Body of pancreas (tissue), 4 donors: ENCODE measurements around the gene ZNF407. TPM values are rescaled to one million over a fixed set of nuclear protein-coding genes. Genes with fewer than 3 reads are reported as not detected.
"Not testable (repeated sequence)": the region's sequence is repeated elsewhere in the genome, so short reads cannot be mapped to it uniquely, and the experiment has no call there.

ENCODE experiments used
- ATAC-seq: fragments of 150-250 bp; one replicate; pipeline ENCODE4 v1.9.1; 2016
- DNase-seq, 4 donors: peaks; one replicate each; pipeline ENCODE4 v3.0.0-alpha.2; 2019
- H3K27ac ChIP-seq, 4 donors: fragments of 200-600 bp; sonication (generic); 1 replicate in 3 of 4; 2 replicates in 1 of 4; pipeline versions ENCODE4 v1.5.1 to v1.6.1; 2016 to 2019; ENCODE audit warnings: mild to moderate bottlenecking in 1 of 4, mixed read lengths in 1 of 4, moderate library complexity in 1 of 4
- H3K27me3 ChIP-seq, 2 donors: fragments of 200-600 bp; sonication (generic); one replicate each; pipeline ENCODE4 v1.6.0; 2016; ENCODE audit warnings: mild to moderate bottlenecking in 1 of 2
- H3K36me3 ChIP-seq, 2 donors: fragments of 200-600 bp; sonication (generic); replicated peaks in 1 of 2; 2 replicates each; pipeline ENCODE4 v1.5.1; 2016; ENCODE audit warnings: low read depth in 2 of 2; ENCODE audit not compliant: insufficient read depth in 1 of 2
- H3K4me1 ChIP-seq: fragments of 200-600 bp; sonication (generic); one replicate; pipeline ENCODE4 v1.6.0; 2016
- H3K4me3 ChIP-seq, 2 donors: fragments of 200-600 bp; sonication (generic); 1 replicate in 1 of 2; 2 replicates in 1 of 2; pipeline ENCODE4 v1.5.1; 2016 to 2019
- H3K9me3 ChIP-seq, 3 donors: fragments of 200-600 bp; sonication (generic); 1 replicate in 2 of 3; 2 replicates in 1 of 3; pipeline ENCODE4 v1.5.1; 2016
- POLR2A ChIP-seq, 3 donors: fragments of 450-650 bp; IDR thresholded peaks; one replicate each; pipeline ENCODE4 v1.6.1; 2016; ENCODE audit warnings: antibody characterized with exemption in 3 of 3, mild to moderate bottlenecking in 2 of 3
- WGBS, 2 donors: methylation state at CpG; one replicate each; pipeline ENCODE4 v1.1.5; 2017; 5-methylcytosine and 5-hydroxymethylcytosine counted together
- intact Hi-C: fragments of 100-400 bp; cut with DNase I; formaldehyde crosslinking; loops from one replicate; pipeline ENCODE4 v1.15.1; 2023
- total RNA-seq, 2 donors: library from RNA; depleted of rRNA; stranded (reverse); fragments of >200 nt; gene quantifications; one replicate each; pipeline ENCODE4 v1.1.0, GENCODE V29; 2016
- TF ChIP-seq, protein P1 (sequence below), 7 experiments: fragments of 450-650 bp in 4 of 7; fragments of 200-600 bp in 3 of 7; sonication (generic) in 3 of 7; IDR thresholded peaks; one replicate each; pipeline ENCODE4 v1.5.1; 2016 to 2019; ENCODE audit warnings: antibody characterized with exemption in 7 of 7

Gene ZNF407
- total RNA-seq, 2 donors from 2014 or later: 14.3 to 19.1 TPM

DNA sequence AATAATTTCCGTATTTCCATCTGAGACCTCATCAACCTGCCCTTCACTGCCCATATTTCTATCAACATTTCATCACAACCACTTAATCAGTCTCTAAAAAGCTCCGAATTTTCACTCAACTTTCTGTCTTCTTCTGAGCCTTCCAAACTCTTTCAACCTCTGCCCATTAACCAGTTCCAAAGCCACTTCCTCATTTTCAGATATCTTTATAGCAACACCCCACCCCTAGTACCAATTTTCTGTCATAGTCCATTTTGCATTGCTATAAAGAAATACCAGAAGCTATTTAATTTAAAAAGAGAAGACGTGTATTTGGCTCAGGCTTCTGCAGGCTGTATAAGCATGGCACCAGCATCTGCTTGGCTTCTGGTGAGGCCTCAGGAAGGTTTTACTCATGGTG lies 504.2 kb downstream of the ZNF407 start:
- Histone ChIP-seq H3K27me3 (no peaks in the 10 kb centered on the region), H3K4me3 (no peak overlapping the region), H3K27ac (no peak overlapping the region), H3K9me3 (peaks cover 0 to 14% (median 0%) of the 10 kb centered on the region in 3 donors), H3K36me3 (no peaks in the 10 kb centered on the region), H3K4me1 (no peaks in the 10 kb centered on the region)
- ATAC-seq (no peak), DNase-seq (no peak)
- 60 to 71% methylated on average over 3 of the region's 3 CpGs for WGBS, 2 donors
- TF ChIP-seq, protein P1, sequence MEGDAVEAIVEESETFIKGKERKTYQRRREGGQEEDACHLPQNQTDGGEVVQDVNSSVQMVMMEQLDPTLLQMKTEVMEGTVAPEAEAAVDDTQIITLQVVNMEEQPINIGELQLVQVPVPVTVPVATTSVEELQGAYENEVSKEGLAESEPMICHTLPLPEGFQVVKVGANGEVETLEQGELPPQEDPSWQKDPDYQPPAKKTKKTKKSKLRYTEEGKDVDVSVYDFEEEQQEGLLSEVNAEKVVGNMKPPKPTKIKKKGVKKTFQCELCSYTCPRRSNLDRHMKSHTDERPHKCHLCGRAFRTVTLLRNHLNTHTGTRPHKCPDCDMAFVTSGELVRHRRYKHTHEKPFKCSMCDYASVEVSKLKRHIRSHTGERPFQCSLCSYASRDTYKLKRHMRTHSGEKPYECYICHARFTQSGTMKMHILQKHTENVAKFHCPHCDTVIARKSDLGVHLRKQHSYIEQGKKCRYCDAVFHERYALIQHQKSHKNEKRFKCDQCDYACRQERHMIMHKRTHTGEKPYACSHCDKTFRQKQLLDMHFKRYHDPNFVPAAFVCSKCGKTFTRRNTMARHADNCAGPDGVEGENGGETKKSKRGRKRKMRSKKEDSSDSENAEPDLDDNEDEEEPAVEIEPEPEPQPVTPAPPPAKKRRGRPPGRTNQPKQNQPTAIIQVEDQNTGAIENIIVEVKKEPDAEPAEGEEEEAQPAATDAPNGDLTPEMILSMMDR (IDR thresholded peaks at IDR 0.05): no peak
- TF ChIP-seq POLR2A (IDR thresholded peaks at IDR 0.05): no peak
- intact Hi-C loops: no loop called here

DNA sequence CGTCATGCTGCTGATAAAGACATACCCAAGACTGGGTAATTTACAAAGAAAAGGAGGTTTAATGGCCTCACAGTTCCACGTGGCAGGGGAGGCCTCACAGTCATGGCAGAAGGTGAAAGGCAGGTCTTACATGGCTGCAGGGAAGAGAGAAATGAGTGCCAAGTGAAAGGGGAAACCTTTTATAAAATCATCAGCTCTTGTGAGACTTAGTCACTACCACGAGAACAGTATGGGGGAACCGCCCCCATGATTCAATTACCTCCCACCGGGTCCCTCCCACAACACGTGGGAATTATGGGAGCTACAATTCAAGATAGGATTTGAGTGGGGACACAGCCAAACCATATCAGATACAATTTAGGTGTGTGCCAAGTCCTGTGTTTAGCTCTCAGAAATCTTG lies 506.4 kb downstream of the ZNF407 start:
- not testable (repeated sequence) for ATAC-seq

DNA sequence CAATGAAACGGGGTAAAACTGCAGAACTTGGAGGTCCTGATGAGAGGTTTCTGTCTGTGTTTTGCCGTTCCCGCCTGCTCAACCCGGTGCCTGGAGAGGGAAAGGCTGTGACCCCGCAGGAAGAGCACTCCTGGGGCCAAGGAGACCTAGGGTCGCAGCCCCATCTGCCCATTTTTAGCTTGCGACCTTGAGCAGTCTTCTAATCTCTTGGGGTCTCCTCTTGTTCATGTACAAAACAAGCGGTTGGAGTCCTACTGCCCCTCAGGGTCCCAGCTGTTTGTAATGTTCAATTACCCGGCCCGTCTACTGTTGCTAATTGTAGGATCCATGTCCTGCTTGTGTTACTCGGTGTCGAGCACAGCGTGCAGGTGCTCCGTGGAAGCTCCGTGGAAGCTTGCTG lies 506.8 kb downstream of the ZNF407 start:
- H3K36me3 ChIP-seq: no peaks in the 10 kb centered on the region
- TF ChIP-seq, protein P1 (IDR thresholded peaks at IDR 0.05): no peak
- no peak for TF ChIP-seq POLR2A (IDR thresholded peaks at IDR 0.05)
- H3K27me3 ChIP-seq: no peaks in the 10 kb centered on the region
- no peak overlapping the region for H3K4me3 ChIP-seq
- DNase-seq (no peak), ATAC-seq (no peak)
- intact Hi-C loops: no loop called here
- WGBS, 2 donors: 86 to 89% methylated on average over 13 to 15 of the region's 15 CpGs
- H3K9me3 ChIP-seq: peaks cover 0 to 14% (median 0%) of the 10 kb centered on the region in 3 donors
- H3K27ac ChIP-seq: no peak overlapping the region
- no peaks in the 10 kb centered on the region for H3K4me1 ChIP-seq

More for the DNA sequence above, 506.4 kb downstream of the ZNF407 start:
- peaks cover 0 to 14% (median 0%) of the 10 kb centered on the region in 3 donors for H3K9me3 ChIP-seq
- WGBS, 2 donors: 50 to 55% methylated on average over 6 of the region's 6 CpGs
- H3K27ac ChIP-seq, DNase-seq, H3K36me3 ChIP-seq, H3K4me3 ChIP-seq, H3K27me3 ChIP-seq, H3K4me1 ChIP-seq, intact Hi-C loops: not testable (repeated sequence)

DNA sequence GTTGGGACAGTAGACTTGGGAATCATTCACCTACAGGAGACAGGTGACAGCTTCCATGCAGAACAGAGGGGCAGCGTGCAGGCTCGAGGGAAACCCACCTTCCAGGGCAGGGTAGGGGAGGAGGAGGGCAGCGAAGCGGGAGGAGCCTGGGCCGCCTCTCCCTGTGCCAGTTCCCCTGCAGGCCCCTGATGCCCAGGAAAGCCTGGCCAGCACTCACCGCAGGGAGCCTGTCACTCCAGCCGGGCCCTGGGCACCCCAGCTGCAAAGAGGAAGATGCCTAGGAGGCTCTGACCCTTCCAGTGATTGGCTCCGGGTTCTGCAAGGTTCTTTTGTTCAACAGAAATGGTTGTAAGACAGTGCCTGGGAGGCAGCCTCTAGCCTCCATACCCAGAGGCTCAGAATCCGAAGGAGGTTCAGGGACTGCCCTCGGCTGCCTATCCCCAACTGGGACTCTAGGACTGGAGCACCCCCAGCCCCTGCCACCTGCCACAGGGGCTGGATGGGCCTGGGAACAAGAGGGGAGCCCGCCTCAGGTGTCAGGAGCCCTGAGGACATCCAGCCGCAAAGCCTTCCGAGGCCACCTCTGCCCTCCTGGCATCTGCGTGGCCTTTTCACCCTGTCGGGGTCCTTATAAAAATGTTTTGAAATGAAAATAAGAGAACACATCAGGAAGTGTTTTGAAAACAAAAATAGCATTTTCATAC lies 508.0 kb downstream of the ZNF407 start:
- 68 to 82% methylated on average over 15 of the region's 15 CpGs for WGBS, 2 donors
- Histone ChIP-seq H3K9me3 (peaks cover 0 to 14% (median 0%) of the 10 kb centered on the region in 3 donors), H3K27me3 (no peaks in the 10 kb centered on the region), H3K4me1 (no peaks in the 10 kb centered on the region), H3K4me3 (no peak overlapping the region), H3K27ac (no peak overlapping the region), H3K36me3 (no peaks in the 10 kb centered on the region)
- ATAC-seq: no peak
- DNase-seq: no peak
- intact Hi-C loops: no loop called here
- no peak for TF ChIP-seq POLR2A (IDR thresholded peaks at IDR 0.05)
- TF ChIP-seq, protein P1 (IDR thresholded peaks at IDR 0.05): no peak

DNA sequence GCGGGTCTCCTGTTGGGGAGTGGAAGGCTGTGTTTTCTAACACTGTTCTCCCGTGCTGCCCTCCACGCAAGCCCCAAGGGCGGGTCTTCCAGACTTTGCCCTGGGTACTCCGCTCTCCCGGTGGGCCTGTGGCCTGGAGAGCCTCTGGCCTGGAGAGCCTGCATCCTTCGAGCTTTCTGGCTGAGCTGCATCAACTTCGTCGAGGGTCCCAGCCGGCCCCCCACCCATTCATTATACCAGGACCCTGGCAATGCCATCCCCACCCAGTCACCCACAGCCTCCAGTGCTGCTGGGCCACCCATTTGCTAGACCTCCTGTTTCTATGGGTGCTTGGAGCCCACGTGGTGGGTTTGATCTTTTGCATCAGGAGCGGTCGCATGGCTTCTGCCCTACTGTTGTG lies 509.1 kb downstream of the ZNF407 start:
- no peaks in the 10 kb centered on the region for H3K36me3 ChIP-seq
- intact Hi-C loops: no loop called here
- peaks cover 0 to 4% (median 0%) of the 10 kb centered on the region in 3 donors for H3K9me3 ChIP-seq
- DNase-seq (no peak), ATAC-seq (no peak)
- no peaks in the 10 kb centered on the region for H3K27me3 ChIP-seq
- H3K27ac ChIP-seq: no peak overlapping the region
- TF ChIP-seq POLR2A (IDR thresholded peaks at IDR 0.05): no peak
- TF ChIP-seq, protein P1 (IDR thresholded peaks at IDR 0.05): no peak
- H3K4me3 ChIP-seq: no peak overlapping the region
- H3K4me1 ChIP-seq: no peaks in the 10 kb centered on the region
- 77 to 78% methylated on average over 12 to 13 of the region's 13 CpGs for WGBS, 2 donors
